Hematopoietic multipotent progenitor cell (in vitro differentiated cells): ENCODE data around the gene GPRC5D. TPM values are rescaled to one million over a fixed set of nuclear protein-coding genes. Genes with fewer than 3 reads are reported as not detected.

Experiments
- DNase-seq, 3 donors: peaks; one replicate each; pipeline ENCODE4 v3.0.0-alpha.2; 2011 to 2015; ENCODE audit warnings: low read depth in 2 of 3, low spot score in 2 of 3
- total RNA-seq: library from RNA; depleted of rRNA; stranded (reverse); fragments of >200 nt; gene quantifications from one replicate; pipeline ENCODE4 v1.2.3, GENCODE V29; 2012

Gene GPRC5D
- not detected for total RNA-seq

- DNase-seq, result no peak
These were observed at the start of gene GPRC5D for GRCh38 chr12:12952036-12952435. GPRC5D (minus strand) TSS chr12:12952170; CDS start chr12:12950384, 1,786 bp downstream.

DNA sequence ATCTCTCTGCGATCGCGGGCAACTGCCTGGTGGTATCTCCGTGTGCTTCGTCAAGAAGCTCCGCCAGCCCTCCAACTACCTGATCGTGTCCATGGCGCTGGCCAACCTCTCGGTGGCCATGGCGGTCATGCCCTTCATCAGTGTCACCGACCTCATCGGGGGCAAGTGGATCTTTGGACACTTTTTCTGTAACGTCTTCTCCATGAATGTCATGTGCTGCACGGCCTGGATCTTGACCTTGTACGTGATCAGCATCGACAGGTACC is 49.7 kb upstream of the GPRC5D start:
- no peak for DNase-seq

DNA sequence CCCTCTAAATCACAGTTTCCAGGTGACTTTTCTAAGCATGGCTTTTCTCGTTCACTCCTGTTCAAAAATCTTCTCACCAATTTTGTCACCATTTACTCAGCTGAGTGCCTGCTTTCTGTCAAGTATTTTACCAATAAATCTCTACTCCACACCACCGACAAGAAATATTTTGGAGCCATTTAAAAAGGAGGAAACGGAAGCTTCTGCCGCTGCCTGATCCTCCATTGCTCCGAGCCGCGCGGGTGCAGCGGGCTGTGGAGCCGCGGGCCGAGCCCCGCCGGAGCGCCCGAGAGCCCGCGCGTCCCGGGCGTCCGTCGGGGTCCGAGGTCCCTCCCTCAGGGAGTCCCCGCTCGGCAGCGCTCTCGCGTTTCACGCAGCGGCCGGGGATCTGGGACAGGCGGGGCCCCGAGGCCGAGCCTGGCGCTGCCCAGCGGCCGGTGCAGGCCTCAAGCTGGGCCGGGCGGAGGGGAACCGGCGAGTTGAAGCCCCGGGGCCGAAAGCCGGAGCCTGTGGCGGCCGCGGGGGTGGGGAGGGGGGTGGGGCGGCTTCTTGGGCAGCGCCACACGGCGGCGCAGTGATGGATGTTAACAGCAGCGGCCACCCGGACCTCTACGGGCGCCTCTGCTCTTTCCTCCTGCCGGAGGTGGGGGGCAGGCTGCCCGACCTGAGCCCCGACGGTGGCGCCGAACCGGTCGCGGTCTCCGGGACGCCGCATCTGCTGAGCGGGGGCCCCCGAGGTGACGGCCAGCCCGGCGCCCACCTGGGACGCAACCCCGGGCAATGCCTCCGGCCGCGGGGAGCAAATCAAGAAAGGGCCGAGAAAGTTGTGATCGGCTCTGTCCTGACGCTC is 49.2 kb upstream of the GPRC5D start:
- peak; percentile 18 to 77 (median 74) for DNase-seq

- no peak for DNase-seq
These were observed 48.6 kb upstream of the GPRC5D start for GRCh38 chr12:13000616-13000924.

- DNase-seq, result peak; percentile 92 to 94 (median 92)
These were observed 48.1 kb upstream of the GPRC5D start, which contains the start of gene HEBP1 for GRCh38 chr12:12999959-13000615. HEBP1 (minus strand) TSS chr12:13000265; CDS start chr12:13000114, 151 bp downstream.

- DNase-seq, result no peak
These were observed 47.4 kb upstream of the GPRC5D start for GRCh38 chr12:12999271-12999958.

- no peak for DNase-seq
These were observed 46.3 kb upstream of the GPRC5D start for GRCh38 chr12:12998248-12998647.

DNA sequence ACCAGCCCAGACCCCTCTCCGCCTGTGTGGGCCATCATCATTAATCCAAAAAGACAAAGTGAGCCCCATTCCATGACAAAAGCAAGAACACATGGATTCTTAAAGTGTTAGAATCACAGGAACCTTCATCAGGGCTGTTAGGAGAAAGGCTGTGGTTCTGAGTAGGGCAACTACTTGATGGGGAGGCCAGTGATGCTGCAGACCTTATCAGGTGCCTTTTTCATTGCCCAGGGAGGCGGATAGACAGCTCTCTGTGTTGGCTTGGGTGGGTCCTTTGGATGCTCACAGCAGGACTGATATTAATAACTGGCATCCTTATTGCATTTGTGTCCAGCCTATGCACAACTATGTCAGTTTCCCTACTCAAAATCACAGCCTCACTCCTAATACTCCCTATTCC is 45.8 kb upstream of the GPRC5D start:
- DNase-seq, result no peak

DNA sequence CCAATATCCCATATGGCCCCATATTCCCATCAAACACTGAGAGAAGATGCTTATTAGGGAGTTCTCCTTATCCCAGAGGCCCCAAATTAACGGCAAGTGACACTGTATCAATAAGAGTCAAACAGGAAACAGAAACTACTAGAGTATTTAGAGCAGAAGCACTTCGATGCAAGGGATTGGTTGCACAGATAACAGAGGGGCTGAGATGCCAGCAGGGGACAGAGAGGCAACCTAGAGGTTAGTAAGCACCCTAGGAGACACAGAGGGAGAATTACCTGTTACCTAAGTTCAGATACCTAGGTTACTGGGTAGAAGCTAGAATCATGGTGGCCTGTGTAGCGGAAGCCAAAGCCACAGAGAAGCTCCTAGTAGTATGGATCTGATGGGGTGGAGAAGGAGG is 45.2 kb upstream of the GPRC5D start:
- no peak for DNase-seq

DNA sequence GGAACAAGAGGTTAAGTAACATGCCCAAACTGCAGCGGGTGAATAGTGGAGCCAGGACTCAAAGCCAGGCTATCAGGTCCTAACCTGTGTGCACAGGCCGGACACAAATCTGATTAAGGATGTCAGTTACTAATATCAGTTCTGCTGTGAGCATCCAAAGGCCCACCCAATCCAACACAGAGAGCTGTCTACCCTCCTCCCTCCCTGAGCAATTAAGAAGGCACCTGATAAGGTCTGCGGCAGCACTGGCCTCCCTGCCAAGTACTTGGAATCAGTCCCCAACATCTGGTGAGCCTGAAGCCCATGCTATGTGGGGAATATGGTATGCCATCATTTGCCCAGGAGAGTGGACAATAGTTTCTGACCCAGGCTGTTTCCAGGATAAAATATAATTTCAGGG is 44.2 kb upstream of the GPRC5D start:
- no peak for DNase-seq

GRCh38 chr12:12995088-12995487 is 43.1 kb upstream of the GPRC5D start:
- no peak for DNase-seq

DNA sequence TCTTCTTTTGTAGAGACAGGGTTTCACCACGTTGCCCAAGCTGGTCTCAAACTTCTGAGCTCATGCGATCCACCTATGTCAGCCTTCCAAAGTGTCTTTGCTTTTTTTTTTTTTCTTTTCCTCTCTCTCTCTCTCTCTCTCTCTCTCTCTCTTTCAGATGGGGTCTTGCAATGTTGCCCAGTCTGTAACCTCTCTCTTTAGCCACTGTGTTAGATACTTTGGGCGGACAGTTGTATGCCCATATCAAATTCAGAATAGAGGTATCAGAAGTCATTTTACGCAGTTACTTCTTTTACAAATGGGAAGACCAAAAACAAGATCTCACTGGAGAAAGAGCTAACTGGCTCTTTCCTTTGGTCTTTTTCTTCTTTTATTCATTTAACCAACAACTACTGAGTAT is 41.4 kb upstream of the GPRC5D start:
- no peak for DNase-seq

GRCh38 chr12:12992418-12993130 is 40.6 kb upstream of the GPRC5D start:
- DNase-seq, result peak in 2 of 3 donors; percentile 86

GRCh38 chr12:12990700-12991468 is 38.9 kb upstream of the GPRC5D start:
- DNase-seq, result no peak

DNA sequence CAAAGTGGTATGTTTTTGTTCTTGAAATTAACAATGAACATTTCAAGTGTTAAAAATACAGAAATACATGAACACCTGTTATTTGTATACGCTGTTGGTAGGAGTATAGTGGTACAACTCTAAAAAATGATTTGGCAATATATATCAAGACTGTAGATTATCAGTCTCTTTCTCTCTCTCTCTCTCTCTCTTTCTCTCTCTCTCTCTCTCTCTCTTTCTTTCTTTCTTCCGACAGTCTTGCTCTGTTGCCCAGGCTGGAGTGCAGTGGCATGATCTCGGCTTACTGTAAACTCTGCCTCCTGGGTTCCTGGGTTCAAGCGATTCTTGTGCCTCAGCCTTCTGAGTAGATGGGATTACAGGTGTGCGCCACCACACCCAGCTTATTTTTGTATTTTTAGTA is 35.5 kb upstream of the GPRC5D start:
- DNase-seq, result no peak

DNA sequence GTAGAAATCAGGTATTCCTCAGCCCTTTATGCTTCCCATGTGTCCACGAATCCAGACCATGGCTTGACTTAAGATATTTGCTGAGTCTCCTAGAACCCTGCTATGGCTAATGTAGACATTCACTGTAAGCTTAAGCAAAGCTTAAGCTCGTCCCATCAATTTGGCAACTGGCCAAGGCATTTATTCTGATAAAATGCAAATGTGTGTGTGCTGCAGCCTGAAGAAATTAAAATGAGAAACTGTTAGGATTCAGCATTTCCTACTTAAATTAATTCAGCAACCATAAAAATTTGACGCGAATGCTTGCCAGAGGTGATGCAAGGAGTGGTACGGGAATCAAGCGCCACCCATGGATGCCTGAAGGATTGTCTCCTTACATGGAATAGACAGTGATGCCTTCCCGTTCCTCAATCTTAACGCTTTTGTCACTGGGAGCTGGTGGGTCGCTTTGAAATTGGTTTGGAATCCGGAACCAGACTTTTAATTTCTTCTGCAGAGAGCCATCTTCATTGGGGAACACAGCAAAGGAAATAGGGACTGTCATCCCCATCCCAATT is 34.9 kb upstream of the GPRC5D start:
- no peak for DNase-seq

DNA sequence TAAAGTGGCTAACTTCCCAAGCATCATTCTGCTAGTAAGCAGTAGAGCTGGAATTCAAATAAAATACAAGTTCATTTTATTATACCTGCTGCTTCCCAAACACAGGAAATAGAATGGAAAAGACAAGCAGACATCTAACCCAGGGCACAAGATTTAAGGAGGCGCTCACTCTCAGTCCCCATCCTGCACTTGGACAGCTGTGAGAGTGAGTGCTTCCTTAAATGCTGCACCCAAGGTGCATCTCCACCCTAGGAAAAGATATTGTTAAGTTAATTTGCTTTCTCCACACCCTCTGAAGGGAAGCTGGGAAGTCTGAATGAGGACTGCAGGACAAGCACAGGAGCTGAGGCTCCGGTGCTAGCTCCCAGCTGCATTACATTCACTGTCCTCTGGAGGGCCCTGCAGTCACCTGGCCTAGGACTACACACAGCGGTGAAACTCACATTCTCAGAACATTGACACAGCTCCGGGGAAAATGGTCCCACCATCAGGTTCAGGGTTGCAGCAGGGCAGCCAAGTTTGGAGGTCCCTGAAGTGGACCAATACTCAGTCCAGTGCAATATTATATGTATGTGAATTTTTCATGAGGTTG is 33.9 kb upstream of the GPRC5D start:
- DNase-seq, result peak in 1 of 3 donors; percentile 59

GRCh38 chr12:12984149-12984548 is 32.2 kb upstream of the GPRC5D start:
- DNase-seq, result no peak

GRCh38 chr12:12983420-12984035 is 31.6 kb upstream of the GPRC5D start:
- peak in 1 of 3 donors; percentile 55 for DNase-seq
